Endothelial cell (in vitro differentiated cells): ENCODE data around the gene CACNA2D3. TPM values are rescaled to one million over a fixed set of nuclear protein-coding genes. Genes with fewer than 3 reads are reported as not detected.

Experiments
- DNase-seq: peaks from one replicate; pipeline ENCODE4 v3.0.0; 2021; ENCODE audit warnings: low spot score
- H3K27ac Mint-ChIP-seq: one replicate; pipeline ENCODE4 v1.8.0; 2021; ENCODE audit warnings: mixed read lengths, inconsistent platforms; ENCODE audit not compliant: unreplicated experiment
- H3K27me3 Mint-ChIP-seq: one replicate; pipeline ENCODE4 v1.8.0; 2021; ENCODE audit warnings: mild to moderate bottlenecking, moderate library complexity, mixed read lengths, inconsistent platforms; ENCODE audit not compliant: unreplicated experiment
- H3K36me3 Mint-ChIP-seq: one replicate; pipeline ENCODE4 v1.8.0; 2021; ENCODE audit warnings: mild to moderate bottlenecking, low read depth, mixed read lengths, inconsistent platforms; ENCODE audit not compliant: unreplicated experiment
- H3K4me1 Mint-ChIP-seq: one replicate; pipeline ENCODE4 v1.8.0; 2021; ENCODE audit warnings: mild to moderate bottlenecking, mixed read lengths, inconsistent platforms; ENCODE audit not compliant: unreplicated experiment
- H3K4me3 Mint-ChIP-seq: one replicate; pipeline ENCODE4 v1.8.0; 2021; ENCODE audit warnings: mild to moderate bottlenecking, mixed read lengths, inconsistent platforms; ENCODE audit not compliant: unreplicated experiment
- H3K9me3 Mint-ChIP-seq: one replicate; pipeline ENCODE4 v1.8.0; 2021; ENCODE audit warnings: mixed read lengths, inconsistent platforms; ENCODE audit not compliant: unreplicated experiment
- CTCF ChIP-seq: fragments of 200-600 bp; sonication (generic); IDR thresholded peaks from one replicate; pipeline ENCODE4 v1.5.0; 2021; ENCODE audit warnings: antibody characterized with exemption; ENCODE audit not compliant: unreplicated experiment
- total RNA-seq: library from RNA; stranded (reverse); fragmentation: NEBNext Ultra II Directional; extraction: Animal tissue kit (Norgen Biotek cat#: 25700); gene quantifications from one replicate; pipeline ENCODE4 v1.2.1, GENCODE V29; 2021; ENCODE audit not compliant: unreplicated experiment

Gene CACNA2D3
- total RNA-seq, 1 donor from 2014 or later = 0.46 TPM

- H3K4me1 Mint-ChIP-seq = no peaks in the 10 kb centered on the region
- H3K9me3 Mint-ChIP-seq = no peaks in the 10 kb centered on the region
- H3K27ac Mint-ChIP-seq = no peak overlapping the region
- no peak for DNase-seq
- peaks cover 1% of the 10 kb centered on the region for H3K27me3 Mint-ChIP-seq
- no peak for TF ChIP-seq CTCF
- H3K36me3 Mint-ChIP-seq = no peaks in the 10 kb centered on the region
- no peak overlapping the region for H3K4me3 Mint-ChIP-seq
These were observed 305.1 kb downstream of the CACNA2D3 start for GRCh38 chr3:54427501-54427900.

- TF ChIP-seq CTCF = peak; percentile 89
- Mint-ChIP-seq H3K4me3 (no peak overlapping the region), H3K9me3 (no peaks in the 10 kb centered on the region), H3K27me3 (peaks cover 1% of the 10 kb centered on the region), H3K4me1 (no peaks in the 10 kb centered on the region), H3K36me3 (no peaks in the 10 kb centered on the region), H3K27ac (no peak overlapping the region)
- DNase-seq = peak; percentile 68
These were observed 305.9 kb downstream of the CACNA2D3 start for GRCh38 chr3:54427941-54428871.

- Mint-ChIP-seq H3K27ac (no peak overlapping the region), H3K36me3 (no peaks in the 10 kb centered on the region), H3K4me1 (no peaks in the 10 kb centered on the region), H3K9me3 (no peaks in the 10 kb centered on the region), H3K4me3 (no peak overlapping the region), H3K27me3 (no peaks in the 10 kb centered on the region)
- DNase-seq = no peak
- no peak for TF ChIP-seq CTCF
These were observed 310.6 kb downstream of the CACNA2D3 start for GRCh38 chr3:54432975-54433374.

- Mint-ChIP-seq H3K27ac (no peak overlapping the region), H3K4me3 (no peak overlapping the region), H3K4me1 (no peaks in the 10 kb centered on the region), H3K9me3 (no peaks in the 10 kb centered on the region), H3K36me3 (no peaks in the 10 kb centered on the region), H3K27me3 (no peaks in the 10 kb centered on the region)
- peak; percentile 51 for DNase-seq
- TF ChIP-seq CTCF = peak; percentile 40
These were observed 311.5 kb downstream of the CACNA2D3 start for GRCh38 chr3:54433846-54434245.

GRCh38 chr3:54434756-54435155 lies 312.4 kb downstream of the CACNA2D3 start:
- Mint-ChIP-seq H3K9me3 (no peaks in the 10 kb centered on the region), H3K27me3 (peaks cover 1% of the 10 kb centered on the region), H3K4me1 (no peaks in the 10 kb centered on the region), H3K36me3 (no peaks in the 10 kb centered on the region), H3K4me3 (no peak overlapping the region), H3K27ac (no peak overlapping the region)
- no peak for DNase-seq
- TF ChIP-seq CTCF = no peak
